Neutrophil (primary cell): ENCODE results near the gene PRDM5.

Source experiments
- H3K27ac ChIP-seq: fragments of 200-600 bp; sonication (generic); 2 replicates; pipeline ENCODE4 v1.5.1; 2016; ENCODE audit warnings: mild to moderate bottlenecking, moderate library complexity
- H3K27me3 ChIP-seq: fragments of 200-600 bp; sonication (generic); 2 replicates; pipeline ENCODE4 v1.6.0; 2016; ENCODE audit warnings: mild to moderate bottlenecking
- H3K36me3 ChIP-seq: fragments of 200-600 bp; sonication (generic); 2 replicates; pipeline ENCODE4 v1.5.1; 2017
- H3K4me1 ChIP-seq, 2 experiments: fragments of 200-600 bp in 1 of 2; sonication (generic) in 1 of 2; 1 replicate in 1 of 2; 2 replicates in 1 of 2; pipeline versions ENCODE4 v1.5.1 to v1.6.1; 2013 to 2016; ENCODE audit warnings: low read depth in 1 of 2, low read length in 1 of 2, mild to moderate bottlenecking in 1 of 2, moderate library complexity in 1 of 2; ENCODE audit not compliant: control insufficient read depth in 1 of 2, insufficient read depth in 1 of 2
- H3K4me3 ChIP-seq, 2 experiments: fragments of 200-600 bp in 1 of 2; sonication (generic) in 1 of 2; 1 replicate in 1 of 2; 2 replicates in 1 of 2; pipeline ENCODE4 v1.5.1; 2013 to 2016; ENCODE audit warnings: low read depth in 1 of 2, low read length in 1 of 2, mild to moderate bottlenecking in 1 of 2, moderate library complexity in 1 of 2
- H3K9me3 ChIP-seq: fragments of 200-600 bp; sonication (generic); 2 replicates; pipeline ENCODE4 v1.5.1; 2016
- CTCF ChIP-seq: fragments of 200-600 bp; sonication (generic); IDR thresholded peaks from 2 replicates; pipeline ENCODE4 v1.5.1; 2016; ENCODE audit warnings: antibody characterized with exemption

The PRDM5 gene

GRCh38 chr4:120922381-120923206 is at the start of gene PRDM5:
TSS of gene PRDM5 (minus strand) at chr4:120922726. CDS start at chr4:120922608, 118 bp downstream.
- Histone ChIP-seq H3K27ac (no peak within 1 kb of the TSS), H3K36me3 (no peaks in the 10 kb centered on the region), H3K4me1 (peaks cover 8 to 17% of the 10 kb centered on the region in 2 experiments), H3K27me3 (peaks cover 61% of the 10 kb centered on the region), H3K9me3 (no peaks in the 10 kb centered on the region), H3K4me3 (peak within 1 kb of the TSS; percentile 53 to 58)
- TF ChIP-seq CTCF: no peak

DNA sequence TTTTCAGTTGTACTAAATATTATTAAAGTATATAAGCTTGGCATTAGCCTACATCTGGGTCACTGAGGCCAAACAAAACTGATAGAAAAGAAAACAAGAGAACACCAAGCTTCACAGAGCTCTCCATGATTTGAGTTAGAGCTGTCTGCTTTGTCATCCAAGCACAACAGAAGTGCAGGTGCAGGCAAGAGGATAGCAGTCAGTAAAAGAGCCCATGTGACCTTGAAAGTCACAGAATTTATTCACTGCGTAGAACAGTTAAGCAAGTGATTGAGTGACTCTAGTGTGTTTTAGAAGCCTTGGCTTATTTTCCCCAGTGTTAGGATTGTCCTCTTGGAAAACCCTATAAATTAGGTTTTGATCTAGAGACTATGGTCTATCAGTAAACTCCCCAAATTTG is 49.4 kb upstream of the PRDM5 start:
- H3K27me3 ChIP-seq: no peaks in the 10 kb centered on the region
- H3K4me1 ChIP-seq: no peaks in the 10 kb centered on the region
- TF ChIP-seq CTCF: no peak
- H3K9me3 ChIP-seq: no peaks in the 10 kb centered on the region
- no peaks in the 10 kb centered on the region for H3K36me3 ChIP-seq
- no peak overlapping the region for H3K27ac ChIP-seq
- H3K4me3 ChIP-seq: no peak overlapping the region

GRCh38 chr4:120965938-120966337 is 43.4 kb upstream of the PRDM5 start:
- H3K27ac ChIP-seq: no peak overlapping the region
- H3K27me3 ChIP-seq: no peaks in the 10 kb centered on the region
- no peaks in the 10 kb centered on the region for H3K9me3 ChIP-seq
- TF ChIP-seq CTCF: no peak
- H3K36me3 ChIP-seq: no peaks in the 10 kb centered on the region
- no peak overlapping the region for H3K4me3 ChIP-seq
- H3K4me1 ChIP-seq: no peaks in the 10 kb centered on the region

- H3K27me3 ChIP-seq: no peaks in the 10 kb centered on the region
- no peaks in the 10 kb centered on the region for H3K9me3 ChIP-seq
- no peak for TF ChIP-seq CTCF
- H3K27ac ChIP-seq: no peak overlapping the region
- H3K4me1 ChIP-seq: no peaks in the 10 kb centered on the region
- no peak overlapping the region for H3K4me3 ChIP-seq
- no peaks in the 10 kb centered on the region for H3K36me3 ChIP-seq
These were observed 42.1 kb upstream of the PRDM5 start for GRCh38 chr4:120964596-120964995.

GRCh38 chr4:120963449-120963848 is 40.9 kb upstream of the PRDM5 start:
- Histone ChIP-seq H3K9me3 (no peaks in the 10 kb centered on the region), H3K27ac (no peak overlapping the region), H3K36me3 (no peaks in the 10 kb centered on the region), H3K27me3 (no peaks in the 10 kb centered on the region), H3K4me1 (no peaks in the 10 kb centered on the region), H3K4me3 (no peak overlapping the region)
- TF ChIP-seq CTCF: no peak
